Measurements from ENCODE around the gene SPRED3.

Gene SPRED3

GRCh38 chr19:38371081-38371480 lies 17.4 kb upstream of the SPRED3 start:
- DNase-seq (ENCODE audit: low read depth in 3 of 3) = no peak

- no peak for DNase-seq (ENCODE audit: low read depth in 3 of 3)
Measured at GRCh38 chr19:38373907-38374331, 14.6 kb upstream of the SPRED3 start.

- peak; percentile 94 to 97 (median 95) for DNase-seq (ENCODE audit: low read depth in 3 of 3)
Measured at GRCh38 chr19:38374332-38375097, 14.0 kb upstream of the SPRED3 start, which contains the start of gene PSMD8. TSS of gene PSMD8 (plus strand) at chr19:38374571. CDS start at chr19:38374602, 31 bp downstream.

GRCh38 chr19:38375098-38375493 lies 13.4 kb upstream of the SPRED3 start:
- DNase-seq (ENCODE audit: low read depth in 3 of 3) = no peak

- no peak for DNase-seq (ENCODE audit: low read depth in 3 of 3)
Measured at GRCh38 chr19:38375748-38376147, 12.7 kb upstream of the SPRED3 start.

- DNase-seq (ENCODE audit: low read depth in 3 of 3) = no peak
Measured at GRCh38 chr19:38376576-38376975, 11.9 kb upstream of the SPRED3 start.

- DNase-seq (ENCODE audit: low read depth in 3 of 3) = no peak
Measured at GRCh38 chr19:38377052-38377451, 11.4 kb upstream of the SPRED3 start.

GRCh38 chr19:38378866-38379265 lies 9.6 kb upstream of the SPRED3 start:
- DNase-seq (ENCODE audit: low read depth in 3 of 3) = no peak

GRCh38 chr19:38381138-38381537 lies 7.4 kb upstream of the SPRED3 start:
- no peak for DNase-seq (ENCODE audit: low read depth in 3 of 3)

GRCh38 chr19:38383184-38383583 lies 5.3 kb upstream of the SPRED3 start:
- no peak for DNase-seq (ENCODE audit: low read depth in 3 of 3)

- DNase-seq (ENCODE audit: low read depth in 3 of 3) = no peak
Measured at GRCh38 chr19:38383743-38384142, 4.8 kb upstream of the SPRED3 start.

- no peak for DNase-seq (ENCODE audit: low read depth in 3 of 3)
Measured at GRCh38 chr19:38384209-38385027, 4.1 kb upstream of the SPRED3 start.

GRCh38 chr19:38385057-38385803 lies 3.3 kb upstream of the SPRED3 start:
- DNase-seq (ENCODE audit: low read depth in 3 of 3) = no peak

GRCh38 chr19:38385804-38386257 lies 2.7 kb upstream of the SPRED3 start:
- DNase-seq (ENCODE audit: low read depth in 3 of 3) = no peak

GRCh38 chr19:38386300-38386970 lies 2.1 kb upstream of the SPRED3 start:
- no peak for DNase-seq (ENCODE audit: low read depth in 3 of 3)

GRCh38 chr19:38386971-38387549 lies 1.4 kb upstream of the SPRED3 start:
- no peak for DNase-seq (ENCODE audit: low read depth in 3 of 3)

GRCh38 chr19:38387550-38388348 lies 748 bp upstream of the SPRED3 start, which contains the start of gene GGN:
TSS of gene GGN (minus strand) at chr19:38388034. CDS start at chr19:38387261, 773 bp downstream.
- peak; percentile 63 to 70 (median 65) for DNase-seq (ENCODE audit: low read depth in 3 of 3)

- no peak for DNase-seq (ENCODE audit: low read depth in 3 of 3)
Measured at GRCh38 chr19:38389101-38389925, 816 bp downstream of the SPRED3 start.
